Peyer's patch (tissue), 4 donors: ENCODE results near the gene PCDH1. TPM values are rescaled to one million over a fixed set of nuclear protein-coding genes. Genes with fewer than 3 reads are reported as not detected.

Experiments used
- DNase-seq, 3 donors: peaks; one replicate each; pipeline ENCODE4 v3.0.0-alpha.2; 2017 to 2019
- H3K27ac ChIP-seq, 4 donors: fragments of 200-600 bp; sonication (generic); one replicate each; pipeline ENCODE4 v1.5.1; 2016 to 2019
- H3K27me3 ChIP-seq, 2 donors: fragments of 200-600 bp; sonication (generic); one replicate each; pipeline ENCODE4 v1.5.1; 2019
- H3K36me3 ChIP-seq, 3 donors: fragments of 200-600 bp; sonication (generic); one replicate each; pipeline ENCODE4 v1.5.1; 2016 to 2019
- H3K4me1 ChIP-seq, 4 donors: fragments of 200-600 bp; sonication (generic); one replicate each; pipeline ENCODE4 v1.5.1; 2016 to 2019
- H3K4me3 ChIP-seq, 4 donors: fragments of 200-600 bp; sonication (generic); 1 replicate in 3 of 4; 2 replicates in 1 of 4; pipeline ENCODE4 v1.5.1; 2016 to 2019; ENCODE audit warnings: mild to moderate bottlenecking in 1 of 4
- H3K9me3 ChIP-seq, 4 donors: fragments of 200-600 bp; sonication (generic); one replicate each; pipeline ENCODE4 v1.5.1; 2016 to 2019; ENCODE audit warnings: mild to moderate bottlenecking in 1 of 4
- CTCF ChIP-seq, 6 experiments: fragments of 450-650 bp in 4 of 6; fragments of 200-600 bp in 2 of 6; sonication (generic) in 1 of 6; IDR thresholded peaks; one replicate each; pipeline ENCODE4 v1.5.1; 2017 to 2019; ENCODE audit warnings: antibody characterized with exemption in 6 of 6, mild to moderate bottlenecking in 3 of 6, moderate library complexity in 1 of 6
- POLR2A ChIP-seq, 2 donors: fragments of 450-650 bp; IDR thresholded peaks; one replicate each; pipeline ENCODE4 v1.5.1; 2017; ENCODE audit warnings: antibody characterized with exemption in 2 of 2, mild to moderate bottlenecking in 2 of 2, moderate library complexity in 2 of 2
- total RNA-seq, 4 donors: library from RNA; depleted of rRNA; stranded (reverse); fragments of >200 nt; gene quantifications; one replicate each; pipeline ENCODE4 v1.1.0, GENCODE V29; 2016

Gene PCDH1
- total RNA-seq, 4 donors from 2014 or later = 64.4 to 169 (median 164) TPM

GRCh38 chr5:141850244-141850768 lies 27.9 kb downstream of the PCDH1 start:
- peaks cover 0 to 27% (median 8%) of the 10 kb centered on the region in 4 donors for H3K4me1 ChIP-seq

GRCh38 chr5:141849415-141850243 lies 28.6 kb downstream of the PCDH1 start:
- Histone ChIP-seq H3K4me1 (peaks cover 0 to 33% (median 8%) of the 10 kb centered on the region in 4 donors), H3K27ac (peak overlapping the region; percentile 84 to 99 (median 94)), H3K36me3 (peaks cover 0 to 14% (median 0%) of the 10 kb centered on the region in 3 donors), H3K27me3 (no peaks in the 10 kb centered on the region), H3K4me3 (peak overlapping the region; percentile 56 to 82 (median 71)), H3K9me3 (no peaks in the 10 kb centered on the region)
- TF ChIP-seq POLR2A (IDR thresholded peaks at IDR 0.05) (peak; percentile 77 to 89), CTCF (IDR thresholded peaks at IDR 0.05) (peak in 3 of 6 experiments; percentile 13 to 38 (median 31))
- peak; percentile 71 to 96 (median 94) for DNase-seq

More at GRCh38 chr5:141850244-141850768, 27.9 kb downstream of the PCDH1 start:
- H3K9me3 ChIP-seq = no peaks in the 10 kb centered on the region
- no peak for TF ChIP-seq POLR2A (IDR thresholded peaks at IDR 0.05)
- no peak for TF ChIP-seq CTCF (IDR thresholded peaks at IDR 0.05)
- peak in 2 of 3 donors; percentile 28 to 65 for DNase-seq
- H3K27ac ChIP-seq = peak overlapping the region; percentile 84 to 99 (median 94)
- H3K27me3 ChIP-seq = no peaks in the 10 kb centered on the region
- peak overlapping the region; percentile 56 to 82 (median 71) for H3K4me3 ChIP-seq
- H3K36me3 ChIP-seq = peaks cover 0 to 14% (median 0%) of the 10 kb centered on the region in 3 donors

- Histone ChIP-seq H3K4me1 (peaks cover 0 to 40% (median 8%) of the 10 kb centered on the region in 4 donors), H3K9me3 (no peaks in the 10 kb centered on the region), H3K27ac (peak overlapping the region; percentile 84 to 99 (median 94)), H3K36me3 (peaks cover 0 to 7% (median 0%) of the 10 kb centered on the region in 3 donors), H3K4me3 (peak overlapping the region; percentile 56 to 82 (median 71)), H3K27me3 (no peaks in the 10 kb centered on the region)
- peak; percentile 33 to 79 (median 73) for DNase-seq
- TF ChIP-seq POLR2A (IDR thresholded peaks at IDR 0.05) (peak in 1 of 2 donors; percentile 59), CTCF (IDR thresholded peaks at IDR 0.05) (peak in 1 of 6 experiments; percentile 3)
These were observed 29.3 kb downstream of the PCDH1 start for GRCh38 chr5:141848744-141849414.

- TF ChIP-seq POLR2A (IDR thresholded peaks at IDR 0.05) (no peak), CTCF (IDR thresholded peaks at IDR 0.05) (no peak)
- Histone ChIP-seq H3K4me3 (no peak overlapping the region), H3K4me1 (peaks cover 0 to 57% (median 11%) of the 10 kb centered on the region in 4 donors), H3K9me3 (no peaks in the 10 kb centered on the region), H3K27ac (peak overlapping the region in 1 of 4 donors; percentile 76), H3K27me3 (no peaks in the 10 kb centered on the region), H3K36me3 (no peaks in the 10 kb centered on the region)
- DNase-seq = no peak
These were observed 32.2 kb downstream of the PCDH1 start for GRCh38 chr5:141846031-141846430.

- H3K36me3 ChIP-seq = no peaks in the 10 kb centered on the region
- H3K4me1 ChIP-seq = peaks cover 0 to 63% (median 13%) of the 10 kb centered on the region in 4 donors
- TF ChIP-seq POLR2A (IDR thresholded peaks at IDR 0.05) (no peak), CTCF (IDR thresholded peaks at IDR 0.05) (no peak)
- H3K27ac ChIP-seq = peak overlapping the region in 1 of 4 donors; percentile 76
- H3K9me3 ChIP-seq = no peaks in the 10 kb centered on the region
- DNase-seq = no peak
- no peaks in the 10 kb centered on the region for H3K27me3 ChIP-seq
- H3K4me3 ChIP-seq = no peak overlapping the region
These were observed 32.8 kb downstream of the PCDH1 start for GRCh38 chr5:141845371-141845851.
